ENCODE results near the gene BHMT.

The BHMT gene

GRCh38 chr5:79181419-79182022, 69.9 kb downstream of the BHMT start:
- no peak for DNase-seq

Measured in SIG-M5 (cell line).